ENCODE results near the gene ST3GAL3.

- TF ChIP-seq ZNF140 (tag by site-specific recombination; IDR thresholded peaks at IDR 0.05) (no peak), ZNF664 (tag by site-specific recombination; IDR thresholded peaks at IDR 0.05) (peak; percentile 75), ZNF292 (tag by site-specific recombination; IDR thresholded peaks at IDR 0.05; ENCODE audit: borderline replicate concordance, low read depth) (no peak)
Measured at GRCh38 chr1:43836267-43836951, 129.1 kb downstream of the ST3GAL3 start.
